Central memory CD4-positive, alpha-beta T cell (primary cell): ENCODE measurements around the gene OPALIN.
"Not testable (repeated sequence)": the region's sequence is repeated elsewhere in the genome, so short reads cannot be mapped to it uniquely, and the experiment has no call there.

ENCODE experiments used
- DNase-seq: peaks from one replicate; pipeline ENCODE4 v3.0.0; 2022

The OPALIN gene

DNA sequence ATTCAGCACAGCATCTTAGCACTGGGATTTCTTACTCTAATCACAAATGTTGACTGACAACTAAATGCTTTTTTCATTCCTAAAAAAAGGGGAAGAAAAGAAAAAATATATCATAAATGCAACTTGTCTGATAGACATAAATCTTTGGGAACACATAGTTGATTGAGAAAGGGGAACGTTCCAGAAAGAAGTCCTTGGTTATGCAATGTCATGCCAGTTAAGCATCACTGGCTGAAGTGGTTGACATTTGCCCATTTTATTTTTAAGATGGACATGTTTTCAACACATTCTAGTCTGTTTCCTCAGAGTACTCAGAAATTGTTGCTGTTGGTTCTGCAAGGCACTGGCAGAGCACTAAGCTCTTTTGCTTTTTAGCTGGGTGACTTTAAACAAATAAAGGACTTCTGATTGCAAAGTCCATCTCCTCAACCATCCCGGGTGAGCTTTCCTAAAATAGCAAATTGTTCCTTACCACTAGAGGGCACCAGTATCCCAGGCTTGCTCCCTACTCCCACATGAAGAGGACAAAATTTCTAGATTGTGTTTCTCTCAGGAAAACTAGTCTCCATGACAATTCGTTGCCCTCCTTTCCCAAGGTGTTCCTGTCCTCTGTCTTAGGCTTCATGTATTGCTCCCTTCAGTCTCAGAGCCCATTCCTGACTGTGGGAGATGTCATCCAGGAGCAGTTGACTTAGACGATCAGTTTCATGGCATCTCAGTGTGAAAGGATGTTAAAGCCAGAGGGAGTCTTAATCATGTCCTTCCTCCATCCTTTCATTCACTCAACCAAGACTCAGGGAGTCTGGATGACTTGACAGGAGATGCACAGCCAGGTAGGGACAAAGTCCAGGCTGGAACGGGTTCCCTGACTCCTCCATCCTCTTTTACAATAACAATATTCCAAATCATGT, 23.9 kb downstream of the OPALIN start:
- no peak for DNase-seq

DNA sequence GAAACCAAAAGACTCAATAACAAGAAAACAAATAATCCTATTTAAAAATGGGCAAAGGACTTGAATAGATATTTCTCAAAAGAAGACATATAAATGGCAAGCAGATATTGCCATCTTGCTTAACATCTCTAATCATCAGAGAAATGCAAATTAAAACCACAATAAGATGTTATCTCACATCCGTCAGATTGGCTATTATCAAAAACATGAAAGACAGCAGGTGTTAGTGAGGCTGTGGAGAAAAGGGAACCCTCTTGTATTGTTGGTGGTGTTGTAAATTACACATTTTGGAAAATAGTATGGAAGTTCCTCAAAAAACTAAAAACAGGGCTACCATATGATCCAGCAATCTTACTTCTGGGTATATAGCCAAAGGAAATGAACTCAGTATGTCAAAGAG, 25.7 kb downstream of the OPALIN start:
- peak; percentile 31 for DNase-seq

DNA sequence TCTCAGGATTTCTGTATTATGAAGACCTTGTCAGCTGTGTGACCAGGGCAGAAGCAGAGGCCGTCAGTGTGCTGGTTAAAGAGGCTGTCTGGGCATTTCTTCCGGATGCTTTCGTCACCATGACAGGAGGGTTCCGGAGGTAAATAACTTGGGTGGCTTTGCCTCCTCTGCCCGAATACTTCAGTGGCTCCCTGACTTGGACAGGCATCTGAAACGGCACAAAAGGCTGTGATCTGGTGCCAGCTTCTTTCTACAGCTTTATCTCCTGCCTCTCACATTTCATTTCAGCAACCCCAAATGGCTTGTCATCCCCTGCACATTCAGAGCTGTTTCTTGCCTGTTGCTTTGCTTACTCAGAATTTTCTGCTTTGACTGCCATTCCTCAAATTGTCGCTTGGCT, 31.3 kb downstream of the OPALIN start:
- no peak for DNase-seq

DNA sequence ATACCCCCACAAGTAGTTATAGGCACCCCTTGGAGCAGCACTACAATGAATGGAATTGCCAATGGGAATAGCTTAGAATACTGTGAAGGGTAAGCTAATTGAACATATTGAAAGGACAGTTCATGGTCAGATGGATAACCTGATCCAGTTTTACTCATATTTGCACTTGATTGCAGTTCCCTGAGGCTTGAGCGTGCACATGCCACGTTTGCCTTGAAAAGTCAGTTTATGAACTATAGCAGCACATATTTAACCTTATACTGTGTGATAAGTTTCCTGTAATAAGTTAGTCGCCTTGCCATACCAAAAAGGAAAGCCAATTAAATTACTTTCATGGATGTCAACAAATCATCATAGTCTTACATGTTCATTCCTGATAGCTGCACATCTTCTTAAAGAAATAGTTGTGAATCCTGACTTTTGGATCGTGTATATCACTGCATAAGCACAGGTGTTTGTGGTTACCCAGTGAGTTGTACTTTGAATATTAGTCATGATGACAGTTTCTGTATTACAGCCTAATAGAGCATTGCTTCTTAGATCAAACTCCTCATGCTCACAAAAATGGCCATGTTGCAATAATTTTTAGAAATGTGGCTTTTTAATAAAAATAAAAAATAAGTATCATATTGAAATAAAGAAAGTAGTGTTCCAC, 33.0 kb downstream of the OPALIN start:
- no peak for DNase-seq

DNA sequence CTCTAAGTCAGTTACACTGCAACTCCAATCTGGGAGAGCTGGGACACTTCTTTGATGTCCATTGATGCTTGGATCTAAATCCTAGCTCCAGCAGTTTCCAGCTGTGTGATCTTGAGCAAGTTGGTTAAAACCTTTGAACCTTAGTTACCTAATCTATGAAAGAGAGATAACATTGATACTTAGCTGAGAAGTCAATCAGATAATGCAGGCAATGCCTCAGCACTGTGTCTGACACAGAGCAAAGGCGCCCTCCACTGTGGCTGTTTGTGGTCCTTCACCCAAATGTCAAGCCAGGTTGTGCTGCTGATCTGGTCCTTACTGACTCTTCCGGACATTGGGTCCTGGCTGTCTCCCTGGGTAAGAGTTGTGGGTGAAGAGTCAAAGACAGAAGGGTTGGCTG, 34.4 kb downstream of the OPALIN start:
- DNase-seq, result no peak

DNA sequence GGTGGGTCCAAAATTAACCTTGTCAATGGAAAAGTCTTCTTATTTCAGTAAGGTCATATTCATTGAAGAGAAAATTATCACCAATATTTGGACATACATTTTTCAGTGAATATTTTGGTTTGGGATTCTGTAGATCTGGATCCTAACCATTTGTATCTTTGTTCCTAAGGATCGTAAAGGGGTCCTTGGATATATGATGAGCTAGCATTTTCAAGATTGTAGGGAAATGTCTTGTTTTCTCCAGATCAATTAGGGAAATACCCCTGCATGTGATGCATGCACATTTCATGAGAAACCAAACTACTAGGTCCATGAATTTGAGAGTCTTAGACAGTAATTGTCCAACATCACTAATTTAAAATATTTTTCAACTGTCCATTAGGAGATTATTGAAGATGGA, 36.5 kb downstream of the OPALIN start:
- no peak for DNase-seq

DNA sequence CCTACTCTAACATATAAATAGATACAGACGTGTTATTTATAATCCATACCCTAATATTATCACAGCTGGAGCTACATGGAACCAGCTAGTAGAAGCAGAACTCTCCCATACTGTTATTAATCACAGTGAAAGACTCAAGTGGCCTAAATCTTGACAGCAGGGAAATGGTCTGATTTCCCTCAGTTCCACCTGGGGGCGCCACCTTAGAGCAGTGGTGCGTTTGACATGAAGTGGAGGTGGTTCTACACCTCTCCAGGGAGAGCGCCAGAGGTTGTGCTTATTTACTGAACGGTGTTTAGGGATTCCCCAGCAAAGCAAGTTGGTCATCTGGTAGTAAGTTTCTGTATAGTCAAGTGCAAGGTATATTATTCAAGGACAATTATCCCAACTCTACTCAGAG, 37.0 kb downstream of the OPALIN start:
- DNase-seq, result no peak

DNA sequence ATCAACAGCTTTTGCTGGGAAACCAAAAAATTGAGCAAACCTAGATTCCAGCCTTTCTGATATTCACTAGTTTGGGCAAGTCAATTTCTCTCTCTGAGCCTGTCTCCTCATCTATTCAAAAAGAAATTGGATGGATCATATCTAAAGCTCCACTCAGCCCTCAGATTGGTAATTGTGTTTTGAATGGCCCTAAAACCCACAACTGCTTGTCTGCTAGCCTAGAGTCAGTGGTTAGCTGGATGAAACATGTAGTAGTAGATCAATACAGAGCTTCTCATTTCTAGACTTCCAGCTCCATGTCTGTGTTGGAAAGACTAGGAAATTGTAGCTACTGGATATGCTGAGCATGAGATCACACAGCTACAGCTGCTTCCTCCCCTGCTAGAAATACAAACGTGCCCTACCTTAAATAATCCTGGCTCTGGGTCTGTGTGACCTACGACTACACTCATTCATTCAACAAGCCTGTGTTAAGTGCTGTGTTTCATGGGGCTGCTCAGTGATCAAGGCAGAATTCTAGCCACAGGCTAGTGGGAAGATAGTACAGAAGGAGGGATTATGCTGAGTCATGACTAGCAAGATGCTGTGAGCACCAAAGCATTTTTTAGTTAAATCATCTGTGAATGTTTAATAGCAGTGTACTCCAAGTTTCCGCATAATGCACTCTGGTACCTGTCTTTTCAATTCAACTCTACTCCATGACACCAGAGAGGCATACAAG, 38.9 kb downstream of the OPALIN start:
- no peak for DNase-seq

DNA sequence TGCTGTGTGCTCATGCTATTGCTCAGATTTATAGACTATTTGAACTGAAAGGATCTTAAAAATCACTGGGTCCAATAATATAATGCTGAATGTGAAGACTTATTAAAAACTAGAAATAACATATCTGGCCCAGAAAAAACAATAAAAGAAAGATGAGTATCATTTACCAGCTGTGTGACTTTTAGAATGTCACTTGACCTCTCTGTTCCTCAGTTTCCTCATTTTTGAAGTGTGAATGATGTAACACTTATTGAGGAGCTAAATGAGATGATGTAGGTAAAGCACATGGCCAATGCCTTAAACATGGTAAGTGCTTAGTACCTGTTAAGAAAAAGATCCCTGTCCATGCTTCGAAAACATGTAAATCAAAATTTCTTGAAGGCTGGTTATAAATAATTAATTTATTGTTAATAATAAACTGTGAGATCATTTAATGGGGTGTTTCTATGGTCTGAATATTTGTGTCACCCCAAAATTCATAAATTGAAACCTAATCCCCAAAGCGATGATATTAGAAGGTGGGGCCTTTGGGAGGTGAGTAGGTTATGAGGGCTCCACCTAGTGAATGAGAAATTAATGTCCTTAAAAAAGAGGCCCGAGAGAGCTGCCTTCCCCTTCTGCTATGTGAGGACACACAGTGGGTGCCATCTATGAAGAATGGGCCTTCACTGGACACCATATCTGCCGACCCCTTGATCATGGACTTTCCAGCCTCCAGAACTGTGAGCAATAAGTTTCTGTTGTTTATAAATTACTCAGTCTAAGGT, 41.6 kb downstream of the OPALIN start:
- no peak for DNase-seq

DNA sequence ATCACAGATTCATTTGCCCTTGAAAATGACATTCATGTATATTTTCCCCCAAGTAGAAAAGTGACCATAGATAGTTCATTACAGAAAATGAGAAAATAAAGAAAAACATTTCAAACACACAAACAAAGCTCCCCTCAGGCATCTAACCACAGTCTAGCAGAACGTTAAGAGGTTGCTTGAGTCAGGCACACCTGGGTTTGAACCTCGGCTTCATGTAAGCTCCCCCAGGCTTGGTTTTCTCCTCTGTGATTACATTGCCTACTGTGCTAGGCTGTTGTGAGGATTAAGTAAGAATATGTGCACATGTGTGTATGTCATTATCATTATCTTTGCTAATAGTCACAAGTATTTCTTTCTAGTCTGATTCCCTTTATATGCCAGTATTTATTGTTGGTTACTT, 45.5 kb downstream of the OPALIN start:
- DNase-seq, result no peak

DNA sequence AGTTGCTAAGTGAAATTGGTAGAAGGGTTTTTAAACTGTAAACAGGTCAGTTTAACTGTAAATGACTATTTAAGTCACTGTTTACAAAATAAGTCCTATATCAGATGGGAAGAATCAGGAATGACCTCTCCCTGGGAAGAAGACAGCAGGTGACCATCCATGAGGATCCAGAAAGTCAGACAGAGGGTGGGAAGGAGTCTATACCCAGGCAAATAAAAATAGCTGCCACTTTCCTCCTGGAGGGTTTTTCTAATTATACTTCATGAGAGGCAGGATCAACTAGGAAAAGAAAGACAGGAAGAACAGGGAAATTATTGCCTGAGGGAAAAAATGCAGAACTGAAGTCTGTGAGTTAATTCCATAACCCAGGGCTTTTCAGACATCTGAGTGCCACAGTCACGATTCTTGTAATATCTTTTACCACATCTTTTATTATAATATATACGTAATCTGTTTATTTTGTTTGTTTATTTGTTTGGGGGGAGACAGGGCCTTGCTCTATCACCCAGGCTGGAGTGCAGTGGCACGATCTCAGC, 47.6 kb downstream of the OPALIN start:
- no peak for DNase-seq

DNA sequence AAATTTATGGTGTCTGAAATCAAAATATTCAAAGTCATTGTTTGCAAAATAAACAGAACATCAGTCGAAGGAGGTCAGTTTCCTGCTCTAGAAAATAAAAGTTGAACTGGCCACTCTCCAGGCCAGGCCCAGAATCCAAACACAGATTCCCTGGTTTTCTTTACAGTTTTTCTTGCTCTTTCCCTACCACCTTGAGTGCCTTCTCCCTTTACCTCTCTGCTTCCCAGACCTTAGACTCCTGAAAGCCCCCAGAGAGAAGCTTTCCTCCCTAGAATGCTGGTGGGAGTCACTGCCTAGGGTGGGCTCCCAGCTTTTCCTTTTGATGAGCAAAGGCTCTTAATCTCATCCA, 48.5 kb downstream of the OPALIN start:
- no peak for DNase-seq

DNA sequence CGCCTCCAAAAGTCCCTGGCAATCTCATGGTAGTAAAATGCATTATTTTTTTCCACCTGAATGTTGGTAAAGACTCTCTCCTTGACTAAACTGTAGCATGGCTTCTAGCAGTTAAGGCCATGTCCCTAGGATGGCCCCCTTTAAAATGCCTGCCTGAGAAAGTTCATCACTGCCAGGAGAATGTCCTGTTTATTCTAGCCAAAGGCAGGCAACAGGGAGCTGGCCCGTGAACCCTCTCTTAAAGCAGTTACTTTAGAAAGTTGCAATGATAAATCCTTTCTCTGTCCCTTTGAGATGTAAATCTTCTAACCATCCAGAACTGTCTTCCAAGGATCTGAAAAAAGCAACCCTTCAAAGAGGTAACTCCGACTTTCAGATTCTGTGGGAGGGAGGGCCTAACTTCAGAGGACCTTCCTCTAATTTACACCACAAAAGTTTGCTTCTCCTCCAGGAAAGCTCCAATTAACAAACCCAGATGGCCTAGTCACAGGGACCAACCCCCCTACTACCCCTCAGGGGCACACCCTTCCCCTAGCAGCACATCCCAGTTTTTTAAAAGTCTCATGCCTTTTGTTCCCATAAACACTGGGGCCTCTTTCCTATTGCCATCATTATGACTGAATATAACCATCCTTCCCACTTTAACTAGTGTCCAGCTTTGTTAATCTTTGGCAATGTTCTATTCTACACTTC, 49.0 kb downstream of the OPALIN start:
- DNase-seq, result no peak

DNA sequence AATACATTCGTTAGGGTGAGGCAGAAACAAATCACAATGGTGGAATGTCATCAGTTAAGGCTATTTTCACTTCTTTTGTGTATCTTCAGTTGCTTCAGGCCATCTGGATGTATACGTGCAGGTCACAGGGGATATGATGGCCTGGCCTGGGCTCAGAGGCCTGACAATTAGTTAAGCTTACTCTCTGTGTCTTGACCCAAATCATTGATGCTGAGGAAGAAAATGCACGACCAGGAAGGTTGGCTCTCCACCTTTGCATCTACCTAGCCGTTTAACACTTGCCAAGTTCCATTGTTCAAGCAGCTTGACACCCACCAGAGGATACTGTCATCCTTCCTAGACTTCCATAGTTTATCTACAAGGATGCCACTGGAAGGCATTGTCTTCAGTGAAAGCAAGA, 49.9 kb downstream of the OPALIN start:
- not testable (repeated sequence) for DNase-seq

DNA sequence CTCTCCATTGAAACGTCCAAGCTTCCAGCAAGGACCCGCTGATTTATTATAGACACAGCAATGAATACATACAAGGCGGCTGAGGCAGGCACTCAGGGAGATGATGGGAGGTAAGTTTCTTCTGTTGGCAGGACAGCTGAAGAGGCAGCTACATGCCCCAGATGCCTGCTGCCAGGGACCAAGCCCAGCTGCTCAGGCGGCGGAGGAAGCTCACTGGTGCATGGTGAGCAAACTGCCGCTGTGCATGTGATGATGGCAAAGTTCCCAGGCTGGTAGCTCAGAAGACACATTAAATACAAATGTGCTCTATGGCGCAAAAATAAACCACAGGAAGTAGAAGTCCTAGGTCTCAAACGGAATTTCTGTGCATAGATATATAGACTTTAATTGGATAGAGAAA, 52.3 kb downstream of the OPALIN start:
- DNase-seq, result no peak

DNA sequence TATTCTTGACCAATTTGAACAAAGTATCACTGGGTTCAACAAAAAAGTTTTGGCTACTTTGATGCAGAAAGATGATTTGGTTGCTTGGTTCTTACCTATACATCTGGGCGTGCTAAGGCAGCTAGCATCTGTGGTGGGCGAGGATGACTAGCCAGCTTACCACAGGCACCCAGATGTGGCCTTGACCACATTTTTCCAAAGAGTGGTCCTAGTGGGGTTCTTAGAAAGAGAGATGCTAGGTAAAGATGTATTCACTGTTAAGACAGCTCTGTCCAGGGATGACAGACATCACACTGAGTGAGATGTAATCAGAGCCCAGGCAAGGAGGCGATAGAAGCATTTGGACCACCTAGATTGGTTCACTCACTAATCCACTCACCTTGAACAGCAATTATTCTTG, 53.8 kb downstream of the OPALIN start:
- no peak for DNase-seq

DNA sequence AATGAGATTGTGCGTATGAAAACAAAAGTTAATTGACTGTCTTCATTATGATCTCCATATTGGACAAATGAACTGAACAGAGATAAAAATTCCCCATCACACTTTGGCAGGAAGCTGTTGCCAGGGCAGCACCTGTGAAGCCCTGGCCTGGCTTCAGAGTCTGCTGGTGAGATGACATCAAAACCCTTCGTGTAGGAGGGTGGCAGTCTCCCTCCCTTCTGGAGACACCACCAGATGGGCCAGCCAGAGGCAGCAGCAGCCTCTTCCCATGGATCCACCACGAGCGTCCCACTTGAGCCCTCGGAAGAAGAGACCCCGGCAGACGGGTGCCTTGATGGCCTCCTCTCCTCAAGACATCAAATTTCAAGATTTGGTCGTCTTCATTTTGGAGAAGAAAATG, 54.6 kb downstream of the OPALIN start, which contains the start of gene DNTT:
Gene DNTT (plus strand): TSS at position 205 of the 400 bp plus-strand sequence. CDS start 64 bp downstream, at position 269.
- no peak for DNase-seq

DNA sequence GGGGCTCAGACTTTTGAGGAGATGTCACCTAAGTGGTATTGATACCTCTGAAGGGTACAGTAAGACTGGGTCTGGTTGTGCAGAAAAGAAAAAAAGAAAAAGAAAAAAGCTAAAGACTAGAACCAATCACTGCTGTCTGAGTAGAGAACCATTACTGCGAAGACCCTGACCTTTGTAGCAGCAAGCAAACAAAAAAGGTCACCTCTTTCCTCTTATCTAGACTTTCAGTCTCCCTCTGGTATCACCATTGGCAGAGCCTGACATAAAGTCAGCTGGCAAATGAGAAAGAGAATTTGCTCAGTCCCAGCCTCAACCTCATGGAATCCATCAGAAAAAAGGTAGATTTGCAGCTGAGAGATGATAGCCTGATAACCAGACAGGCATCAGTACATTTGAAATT, 57.2 kb downstream of the OPALIN start:
- no peak for DNase-seq

DNA sequence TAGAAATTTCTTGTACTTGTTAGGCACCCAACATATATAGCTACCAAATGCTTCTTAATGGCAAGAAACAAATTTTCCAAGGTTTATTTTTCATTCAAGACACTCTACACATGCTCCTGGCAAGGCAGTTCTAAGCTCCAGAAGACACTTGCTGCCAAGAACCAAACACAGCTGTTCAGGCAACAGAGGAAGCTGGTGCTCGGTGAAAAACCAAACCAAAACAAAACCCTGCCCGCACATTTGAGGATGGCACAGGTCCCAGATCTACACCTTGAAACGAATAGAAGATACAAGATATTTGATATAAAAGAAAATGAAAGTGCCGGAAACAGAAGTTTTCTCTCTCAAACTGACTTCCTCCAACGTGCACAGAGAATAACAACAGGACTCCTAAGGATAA, 59.4 kb downstream of the OPALIN start:
- DNase-seq, result peak; percentile 5

DNA sequence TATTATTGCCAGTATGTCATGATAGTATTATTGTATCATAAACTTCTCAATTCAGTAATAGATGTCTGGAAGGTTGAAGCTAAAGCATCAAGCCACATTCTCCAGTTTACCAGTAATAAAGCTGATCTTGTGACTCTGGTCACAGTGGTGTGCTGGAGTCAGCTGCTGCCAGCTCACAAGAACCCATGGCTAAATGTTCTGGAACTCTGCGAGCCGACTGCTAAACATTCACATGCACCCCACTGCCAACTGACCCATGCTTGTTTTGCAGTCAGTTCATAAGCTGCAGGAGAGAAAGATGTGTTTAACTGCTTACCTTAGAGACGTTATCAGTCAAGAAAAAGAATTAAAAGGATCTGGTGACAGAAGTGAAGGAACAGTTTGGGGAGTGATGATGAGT, 60.4 kb downstream of the OPALIN start:
- no peak for DNase-seq

DNA sequence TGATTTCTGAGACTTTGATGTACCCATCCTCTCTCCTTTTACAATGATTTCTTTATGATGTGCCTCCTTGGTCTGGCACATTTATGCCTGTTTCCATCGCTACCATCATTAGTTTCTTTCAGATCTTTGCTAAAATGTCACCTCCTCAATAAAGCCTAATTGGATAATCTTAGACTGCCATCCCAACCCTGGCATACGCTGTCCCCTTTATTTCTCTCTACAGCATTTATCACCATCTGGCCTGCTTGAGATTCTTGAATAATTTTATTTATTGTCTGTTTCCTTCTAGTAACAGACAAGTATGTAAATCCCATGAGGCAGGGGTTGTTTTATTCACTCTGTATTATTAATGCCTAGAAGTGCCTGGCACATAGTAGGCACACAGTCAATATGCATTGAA, 61.3 kb downstream of the OPALIN start:
- DNase-seq, result no peak

DNA sequence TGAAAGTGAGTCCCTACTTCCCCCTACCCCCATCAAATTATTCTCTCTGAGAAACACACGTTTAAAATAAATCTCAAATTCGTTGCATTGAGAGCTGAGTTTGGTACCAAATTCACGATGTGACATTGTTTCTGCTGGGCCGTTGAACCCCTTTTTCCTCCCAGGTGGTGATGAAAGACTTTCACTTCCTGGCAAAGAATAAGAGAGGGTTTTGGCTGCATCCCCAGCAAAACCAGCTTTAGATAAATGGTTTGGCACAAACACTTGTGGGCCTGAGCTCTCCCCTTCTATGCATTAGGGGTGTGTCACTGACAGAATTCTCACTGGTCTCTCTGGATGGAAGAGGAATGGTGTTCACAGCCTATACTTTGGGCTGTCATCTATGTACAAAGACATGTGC, 63.3 kb downstream of the OPALIN start:
- DNase-seq, result no peak
